Measurements from ENCODE around the gene RBPJ.

Gene RBPJ

DNA sequence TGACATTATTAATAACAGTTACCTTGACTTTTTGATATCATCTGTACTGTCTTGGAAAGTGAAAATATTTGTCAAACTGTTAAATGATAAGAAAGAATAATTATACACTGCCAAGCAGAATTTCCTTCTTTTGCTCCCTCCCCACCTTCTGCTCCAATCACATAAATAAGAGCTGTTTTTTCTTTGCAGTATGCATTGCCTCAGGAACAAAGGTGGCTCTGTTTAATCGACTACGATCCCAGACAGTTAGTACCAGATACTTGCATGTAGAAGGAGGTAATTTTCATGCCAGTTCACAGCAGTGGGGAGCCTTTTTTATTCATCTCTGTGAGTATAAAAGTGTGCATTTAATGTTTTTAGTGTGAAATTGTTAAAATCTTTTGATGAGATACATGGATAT is 103.3 kb downstream of the RBPJ start:
- no peak overlapping the region for H3K27ac Mint-ChIP-seq
- no peaks in the 10 kb centered on the region for H3K9me3 Mint-ChIP-seq
- H3K4me3 Mint-ChIP-seq: no peak overlapping the region
- H3K36me3 Mint-ChIP-seq (ENCODE audit: low read depth): peaks cover 55% of the 10 kb centered on the region
- H3K27me3 Mint-ChIP-seq (ENCODE audit: low read depth): no peaks in the 10 kb centered on the region
- TF ChIP-seq CTCF (IDR thresholded peaks at IDR 0.05; ENCODE audit: unreplicated experiment in 3 of 3): no peak
- peaks cover 24% of the 10 kb centered on the region for H3K4me1 Mint-ChIP-seq

GRCh38 chr4:26424838-26425237 is 104.0 kb downstream of the RBPJ start:
- H3K9me3 Mint-ChIP-seq: no peaks in the 10 kb centered on the region
- no peak overlapping the region for H3K4me3 Mint-ChIP-seq
- no peaks in the 10 kb centered on the region for H3K27me3 Mint-ChIP-seq (ENCODE audit: low read depth)
- H3K36me3 Mint-ChIP-seq (ENCODE audit: low read depth): peaks cover 59% of the 10 kb centered on the region
- H3K4me1 Mint-ChIP-seq: peaks cover 24% of the 10 kb centered on the region
- TF ChIP-seq CTCF (IDR thresholded peaks at IDR 0.05; ENCODE audit: unreplicated experiment in 3 of 3): peak in 1 of 3 experiments; percentile 17
- H3K27ac Mint-ChIP-seq: no peak overlapping the region

- H3K9me3 Mint-ChIP-seq: no peaks in the 10 kb centered on the region
- H3K4me1 Mint-ChIP-seq: peaks cover 24% of the 10 kb centered on the region
- H3K27me3 Mint-ChIP-seq (ENCODE audit: low read depth): no peaks in the 10 kb centered on the region
- no peak for TF ChIP-seq CTCF (IDR thresholded peaks at IDR 0.05; ENCODE audit: unreplicated experiment in 3 of 3)
- H3K27ac Mint-ChIP-seq: no peak overlapping the region
- H3K36me3 Mint-ChIP-seq (ENCODE audit: low read depth): peaks cover 70% of the 10 kb centered on the region
- no peak overlapping the region for H3K4me3 Mint-ChIP-seq
These were observed 105.1 kb downstream of the RBPJ start for GRCh38 chr4:26425953-26426352.

DNA sequence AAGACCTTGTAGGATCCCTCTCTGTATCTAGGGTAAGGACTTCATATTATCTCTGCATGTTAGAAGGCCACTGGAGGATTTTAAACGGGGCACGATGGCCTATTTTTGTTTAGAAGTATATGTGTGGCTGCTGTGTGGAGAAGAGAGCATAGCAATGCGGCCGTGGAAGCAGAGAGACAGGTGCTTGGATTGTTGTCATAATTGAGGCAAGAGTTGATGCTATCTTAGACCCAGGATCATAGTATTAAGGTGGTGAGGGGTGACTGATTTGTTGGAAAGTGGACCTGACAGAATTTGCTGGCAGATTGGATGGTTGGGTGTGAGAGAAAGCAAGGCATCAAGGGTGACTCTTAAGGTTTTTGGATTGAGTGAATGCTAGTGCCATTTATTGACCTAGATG is 106.1 kb downstream of the RBPJ start:
- Mint-ChIP-seq H3K27me3 (ENCODE audit: low read depth) (no peaks in the 10 kb centered on the region), H3K9me3 (no peaks in the 10 kb centered on the region), H3K36me3 (ENCODE audit: low read depth) (peaks cover 71% of the 10 kb centered on the region), H3K4me1 (peaks cover 20% of the 10 kb centered on the region), H3K27ac (no peak overlapping the region), H3K4me3 (no peak overlapping the region)
- no peak for TF ChIP-seq CTCF (IDR thresholded peaks at IDR 0.05; ENCODE audit: unreplicated experiment in 3 of 3)

GRCh38 chr4:26429910-26430309 is 109.1 kb downstream of the RBPJ start:
- no peak overlapping the region for H3K27ac Mint-ChIP-seq
- H3K9me3 Mint-ChIP-seq: no peaks in the 10 kb centered on the region
- H3K4me1 Mint-ChIP-seq: peaks cover 43% of the 10 kb centered on the region

More at GRCh38 chr4:26429910-26430309, 109.1 kb downstream of the RBPJ start:
- Mint-ChIP-seq H3K4me3 (no peak overlapping the region), H3K36me3 (ENCODE audit: low read depth) (peaks cover 75% of the 10 kb centered on the region), H3K27me3 (ENCODE audit: low read depth) (no peaks in the 10 kb centered on the region)
- no peak for TF ChIP-seq CTCF (IDR thresholded peaks at IDR 0.05; ENCODE audit: unreplicated experiment in 3 of 3)

Measured in nephron (organoid).